ENCODE results near the gene MBNL1. TPM values are rescaled to one million over a fixed set of nuclear protein-coding genes. Genes with fewer than 3 reads are reported as not detected.

MBNL1 gene
- polyA plus RNA-seq, 1 donor (not counting 4 experiments of a cell fraction or from before 2014, with no cell fraction given): 58.3 TPM

GRCh38 chr3:152225201-152225600 is 43.5 kb upstream of the MBNL1 start:
- H3K4me3 ChIP-seq (ENCODE audit: control insufficient read depth in 2 of 3, extremely low read depth in 1 of 3, insufficient read depth in 2 of 3, low read depth in 1 of 3, low read length in 3 of 3): no peak overlapping the region
- H3K4me2 ChIP-seq (ENCODE audit: control insufficient read depth, extremely low read depth, insufficient read depth, low read depth, low read length): no peak overlapping the region
- dilution Hi-C loops (cut with MboI; ENCODE audit: extremely low pct_ligation_motif_present, low sequenced_read_pairs): no loop called here
- no peaks in the 10 kb centered on the region for H3K36me3 ChIP-seq (ENCODE audit: control insufficient read depth in 2 of 2, extremely low read depth in 1 of 2, insufficient read depth in 2 of 2, low read length in 2 of 2)
- H2AFZ ChIP-seq (ENCODE audit: control insufficient read depth, low read length): no peak overlapping the region
- FAIRE-seq (no peak), DNase-seq (ENCODE audit: low read depth, low spot score) (no peak)
- no peaks in the 10 kb centered on the region for H3K27me3 ChIP-seq (ENCODE audit: control insufficient read depth, extremely low read depth, insufficient read depth, low read length)
- H3K4me1 ChIP-seq (ENCODE audit: control insufficient read depth, extremely low read depth, insufficient read depth, low read length): peaks cover 8% of the 10 kb centered on the region
- no peak overlapping the region for H3K9ac ChIP-seq (ENCODE audit: control insufficient read depth, extremely low read depth, insufficient read depth, low read length)
- no peaks in the 10 kb centered on the region for H3K9me1 ChIP-seq (ENCODE audit: control insufficient read depth, extremely low read depth, insufficient read depth, low read length)
- no peak overlapping the region for H3K27ac ChIP-seq (ENCODE audit: control insufficient read depth, insufficient read depth, low read length)
- TF ChIP-seq EZH2 (IDR thresholded peaks at IDR 0.05; ENCODE audit: low read length) (no peak), CTCF (optimal IDR thresholded peaks at IDR 0.05 in 1 of 3, IDR thresholded peaks at IDR 0.05 in 1 of 3, conservative IDR thresholded peaks at IDR 0.05 in 1 of 3; ENCODE audit: extremely low read depth in 1 of 3, insufficient read depth in 2 of 3, low read length in 3 of 3) (no peak)
- no peaks in the 10 kb centered on the region for H3K9me3 ChIP-seq (ENCODE audit: control insufficient read depth, low read depth, low read length)
- H3K79me2 ChIP-seq (ENCODE audit: control insufficient read depth, insufficient read depth, low read length): no peaks in the 10 kb centered on the region
- H4K20me1 ChIP-seq (ENCODE audit: control insufficient read depth, extremely low read depth, insufficient read depth, low read length): no peaks in the 10 kb centered on the region

- Histone ChIP-seq H3K9ac (ENCODE audit: control insufficient read depth, extremely low read depth, insufficient read depth, low read length) (no peak overlapping the region), H3K4me3 (ENCODE audit: control insufficient read depth in 2 of 3, extremely low read depth in 1 of 3, insufficient read depth in 2 of 3, low read depth in 1 of 3, low read length in 3 of 3) (no peak overlapping the region), H3K27ac (ENCODE audit: control insufficient read depth, insufficient read depth, low read length) (no peak overlapping the region), H3K27me3 (ENCODE audit: control insufficient read depth, extremely low read depth, insufficient read depth, low read length) (no peaks in the 10 kb centered on the region), H2AFZ (ENCODE audit: control insufficient read depth, low read length) (no peak overlapping the region), H4K20me1 (ENCODE audit: control insufficient read depth, extremely low read depth, insufficient read depth, low read length) (no peaks in the 10 kb centered on the region), H3K36me3 (ENCODE audit: control insufficient read depth in 2 of 2, extremely low read depth in 1 of 2, insufficient read depth in 2 of 2, low read length in 2 of 2) (no peaks in the 10 kb centered on the region), H3K4me2 (ENCODE audit: control insufficient read depth, extremely low read depth, insufficient read depth, low read depth, low read length) (no peak overlapping the region), H3K9me3 (ENCODE audit: control insufficient read depth, low read depth, low read length) (no peaks in the 10 kb centered on the region), H3K4me1 (ENCODE audit: control insufficient read depth, extremely low read depth, insufficient read depth, low read length) (peaks cover 8% of the 10 kb centered on the region), H3K9me1 (ENCODE audit: control insufficient read depth, extremely low read depth, insufficient read depth, low read length) (no peaks in the 10 kb centered on the region), H3K79me2 (ENCODE audit: control insufficient read depth, insufficient read depth, low read length) (no peaks in the 10 kb centered on the region)
- FAIRE-seq: no peak
- DNase-seq (ENCODE audit: low read depth, low spot score): no peak
- TF ChIP-seq EZH2 (IDR thresholded peaks at IDR 0.05; ENCODE audit: low read length) (no peak), CTCF (optimal IDR thresholded peaks at IDR 0.05 in 1 of 3, IDR thresholded peaks at IDR 0.05 in 1 of 3, conservative IDR thresholded peaks at IDR 0.05 in 1 of 3; ENCODE audit: extremely low read depth in 1 of 3, insufficient read depth in 2 of 3, low read length in 3 of 3) (no peak)
- dilution Hi-C loops (cut with MboI; ENCODE audit: extremely low pct_ligation_motif_present, low sequenced_read_pairs): no loop called here
These were observed 42.6 kb upstream of the MBNL1 start for GRCh38 chr3:152226176-152226575.
